Naive B cell (primary cell): Measurements from ENCODE around the gene SIX3. TPM values are rescaled to one million over a fixed set of nuclear protein-coding genes. Genes with fewer than 3 reads are reported as not detected.

Experiments
- ATAC-seq, 2 donors: fragments of 150-1000 bp; cut with Tn5 transposase; 2 replicates each; pipeline ENCODE4 v1.10.0; 2021; ENCODE audit warnings: low read depth in 2 of 2, mild to moderate bottlenecking in 2 of 2, moderate library complexity in 2 of 2
- DNase-seq: peaks from one replicate; pipeline ENCODE4 v3.0.0; 2022
- H3K27ac Mint-ChIP-seq, 6 donors: one replicate each; pipeline ENCODE4 v1.8.0; 2020 to 2022; ENCODE audit warnings: mild to moderate bottlenecking in 6 of 6, mixed read lengths in 6 of 6, moderate library complexity in 5 of 6, inconsistent platforms in 2 of 6
- H3K27me3 Mint-ChIP-seq, 3 donors: one replicate each; pipeline ENCODE4 v1.8.0; 2021 to 2022; ENCODE audit warnings: mixed read lengths in 3 of 3, mild to moderate bottlenecking in 1 of 3
- H3K36me3 Mint-ChIP-seq, 2 donors: one replicate each; pipeline ENCODE4 v1.8.0; 2020 to 2022; ENCODE audit warnings: mixed read lengths in 2 of 2, inconsistent platforms in 1 of 2, mild to moderate bottlenecking in 1 of 2
- H3K4me1 Mint-ChIP-seq, 3 donors: one replicate each; pipeline ENCODE4 v1.8.0; 2020 to 2022; ENCODE audit warnings: mixed read lengths in 3 of 3, inconsistent platforms in 1 of 3, mild to moderate bottlenecking in 1 of 3, moderate library complexity in 1 of 3
- H3K4me3 Mint-ChIP-seq, 8 donors: one replicate each; pipeline ENCODE4 v1.8.0; 2020 to 2022; ENCODE audit warnings: mild to moderate bottlenecking in 8 of 8, mixed read lengths in 8 of 8, moderate library complexity in 8 of 8, inconsistent platforms in 2 of 8
- H3K9me3 Mint-ChIP-seq, 7 donors: one replicate each; pipeline ENCODE4 v1.8.0; 2020 to 2022; ENCODE audit warnings: mixed read lengths in 7 of 7, mild to moderate bottlenecking in 5 of 7, inconsistent platforms in 2 of 7, moderate library complexity in 1 of 7
- polyA plus RNA-seq, 6 donors: library from polyadenylated mRNA; unstranded; fragments of 300-500 nt; fragmentation: Illumina TruSeq; gene quantifications; one replicate each; pipeline ENCODE4 v1.2.3, GENCODE V29; 2021; ENCODE audit warnings: low read depth in 6 of 6

SIX3 gene
- polyA plus RNA-seq, 6 donors from 2014 or later: not detected

GRCh38 chr2:44922776-44923175 lies 18.7 kb upstream of the SIX3 start:
- Mint-ChIP-seq H3K27me3 (peaks cover 94 to 96% (median 94%) of the 10 kb centered on the region in 3 donors), H3K4me3 (no peak overlapping the region), H3K4me1 (peaks cover 0 to 2% (median 0%) of the 10 kb centered on the region in 3 donors), H3K36me3 (peaks cover 0 to 10% of the 10 kb centered on the region in 2 donors), H3K9me3 (peaks cover 0 to 3% (median 0%) of the 10 kb centered on the region in 7 donors), H3K27ac (no peak overlapping the region)
- no peak for ATAC-seq
- no peak for DNase-seq

DNA sequence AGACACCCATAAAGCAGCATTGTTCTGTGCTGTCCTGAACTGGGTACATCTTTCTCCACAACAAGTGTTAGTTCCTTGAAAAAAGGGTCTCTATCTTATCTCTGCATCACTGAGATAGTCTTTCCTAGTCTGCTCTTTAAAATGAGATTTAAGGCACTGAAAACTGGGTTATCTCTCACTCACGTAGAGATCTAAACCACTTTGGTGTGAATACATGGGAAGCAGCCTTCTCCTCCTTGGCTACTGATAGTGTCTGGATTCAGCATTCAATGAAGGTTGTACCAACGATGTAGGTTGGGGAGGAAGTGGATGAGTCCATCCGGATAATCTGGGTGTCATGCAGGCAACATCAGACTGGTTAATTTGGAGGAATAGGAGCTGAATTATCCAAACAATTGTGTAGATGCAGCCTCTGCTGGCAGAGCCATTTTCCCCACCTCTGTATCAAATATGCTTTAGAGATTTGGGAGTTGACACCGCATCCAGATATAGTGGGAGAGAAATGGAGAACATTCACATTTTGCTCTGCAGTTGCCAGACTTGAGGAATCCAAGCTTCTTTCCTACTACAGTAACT lies 15.9 kb upstream of the SIX3 start:
- Mint-ChIP-seq H3K4me1 (peaks cover 11 to 19% (median 15%) of the 10 kb centered on the region in 3 donors), H3K9me3 (peaks cover 0 to 8% (median 2%) of the 10 kb centered on the region in 7 donors), H3K27me3 (peaks cover 83 to 88% (median 84%) of the 10 kb centered on the region in 3 donors), H3K36me3 (no peaks in the 10 kb centered on the region), H3K4me3 (peak overlapping the region in 1 of 8 donors; percentile 3), H3K27ac (no peak overlapping the region)
- ATAC-seq (no peak), DNase-seq (no peak)

GRCh38 chr2:44926957-44927356 lies 14.5 kb upstream of the SIX3 start:
- DNase-seq (no peak), ATAC-seq (no peak)
- Mint-ChIP-seq H3K36me3 (no peaks in the 10 kb centered on the region), H3K9me3 (peaks cover 0 to 17% (median 6%) of the 10 kb centered on the region in 7 donors), H3K27me3 (peaks cover 81 to 88% (median 84%) of the 10 kb centered on the region in 3 donors), H3K4me1 (peaks cover 17 to 31% (median 18%) of the 10 kb centered on the region in 3 donors), H3K4me3 (peak overlapping the region in 1 of 8 donors; percentile 38), H3K27ac (no peak overlapping the region)

- H3K27me3 Mint-ChIP-seq: peaks cover 83 to 87% (median 84%) of the 10 kb centered on the region in 3 donors
- peak overlapping the region in 3 of 6 donors; percentile 28 to 60 (median 53) for H3K27ac Mint-ChIP-seq
- ATAC-seq: no peak
- DNase-seq: no peak
- H3K4me3 Mint-ChIP-seq: peak overlapping the region in 7 of 8 donors; percentile 12 to 85 (median 63)
- H3K36me3 Mint-ChIP-seq: peaks cover 0 to 7% of the 10 kb centered on the region in 2 donors
- peaks cover 0 to 21% (median 7%) of the 10 kb centered on the region in 7 donors for H3K9me3 Mint-ChIP-seq
- peaks cover 24 to 41% (median 25%) of the 10 kb centered on the region in 3 donors for H3K4me1 Mint-ChIP-seq
These were observed 13.5 kb upstream of the SIX3 start for GRCh38 chr2:44927985-44928482.

DNA sequence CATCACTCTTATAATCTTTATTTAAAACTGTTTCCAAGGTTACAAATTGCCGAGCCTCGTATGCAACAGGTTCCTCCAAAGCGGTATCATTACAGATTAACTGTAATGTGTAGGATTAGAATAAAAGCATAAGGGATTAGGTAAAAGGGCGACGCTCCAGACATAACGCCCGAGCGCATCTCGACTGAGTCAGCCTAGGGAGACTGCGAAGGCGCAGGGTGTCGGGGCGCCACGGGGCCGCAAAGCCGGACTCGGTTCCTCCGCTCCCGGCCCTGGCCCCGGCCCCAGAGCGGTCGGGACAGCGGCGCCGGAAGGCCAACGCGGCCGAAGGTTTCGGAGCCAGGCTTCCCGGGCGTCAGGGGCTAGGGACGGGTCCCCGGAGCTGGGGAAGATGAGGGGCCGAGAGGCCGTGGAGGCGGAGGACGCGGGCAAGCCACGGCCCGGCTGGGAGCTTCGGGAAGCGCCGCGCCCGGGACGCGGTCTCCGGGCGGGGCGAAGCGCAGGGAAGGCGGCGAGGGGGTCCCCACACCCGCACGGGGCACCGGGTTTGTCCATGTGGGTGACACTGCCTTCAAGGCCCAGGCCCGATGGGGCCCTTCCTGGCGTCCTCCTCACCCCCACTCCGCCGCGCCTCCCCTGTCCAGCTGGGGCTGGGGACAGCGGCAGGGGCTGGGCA lies 12.9 kb upstream of the SIX3 start:
- ATAC-seq (no peak), DNase-seq (no peak)
- peaks cover 0 to 21% (median 7%) of the 10 kb centered on the region in 7 donors for H3K9me3 Mint-ChIP-seq
- peak overlapping the region; percentile 9 to 85 (median 61) for H3K4me3 Mint-ChIP-seq
- H3K27ac Mint-ChIP-seq: peak overlapping the region in 4 of 6 donors; percentile 28 to 76 (median 56)
- peaks cover 83 to 85% (median 84%) of the 10 kb centered on the region in 3 donors for H3K27me3 Mint-ChIP-seq
- peaks cover 0 to 7% of the 10 kb centered on the region in 2 donors for H3K36me3 Mint-ChIP-seq
- peaks cover 26 to 47% (median 31%) of the 10 kb centered on the region in 3 donors for H3K4me1 Mint-ChIP-seq

- peaks cover 30 to 52% (median 35%) of the 10 kb centered on the region in 3 donors for H3K4me1 Mint-ChIP-seq
- peaks cover 0 to 7% of the 10 kb centered on the region in 2 donors for H3K36me3 Mint-ChIP-seq
- no peak overlapping the region for H3K27ac Mint-ChIP-seq
- ATAC-seq (peak; percentile 30 to 34), DNase-seq (no peak)
- H3K4me3 Mint-ChIP-seq: peak overlapping the region in 2 of 8 donors; percentile 63 to 77
- H3K27me3 Mint-ChIP-seq: peaks cover 78 to 84% (median 83%) of the 10 kb centered on the region in 3 donors
- H3K9me3 Mint-ChIP-seq: peaks cover 0 to 21% (median 7%) of the 10 kb centered on the region in 7 donors
These were observed 12.3 kb upstream of the SIX3 start for GRCh38 chr2:44929159-44929734.

DNA sequence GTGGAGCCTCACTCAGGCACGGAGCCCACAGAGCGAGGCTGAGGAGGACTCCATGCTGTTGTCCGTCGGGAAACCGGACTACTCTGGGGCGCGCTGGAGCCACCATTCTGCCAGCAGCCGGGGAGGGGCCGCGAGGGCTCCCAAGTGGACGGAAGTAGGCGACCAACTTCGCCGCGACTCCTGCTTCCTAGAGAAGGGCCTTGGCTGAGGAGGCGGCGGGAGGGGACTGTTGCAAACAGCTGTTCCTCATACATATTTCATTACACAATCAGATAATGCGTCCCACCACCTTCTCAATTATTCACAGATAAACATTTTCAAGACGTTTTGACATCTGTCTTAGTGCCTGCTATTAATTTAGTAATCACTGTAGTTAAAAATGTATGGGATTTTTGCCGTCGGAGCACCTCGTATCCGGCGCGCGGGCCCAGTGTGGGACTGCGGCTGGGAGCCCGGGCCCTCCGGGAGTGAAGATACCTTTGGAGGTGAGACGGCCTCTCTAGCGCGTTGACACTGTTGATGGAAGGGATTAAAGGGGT lies 11.7 kb upstream of the SIX3 start:
- DNase-seq (no peak), ATAC-seq (peak; percentile 9 to 11)
- Mint-ChIP-seq H3K9me3 (peaks cover 0 to 21% (median 7%) of the 10 kb centered on the region in 7 donors), H3K4me1 (peaks cover 32 to 54% (median 39%) of the 10 kb centered on the region in 3 donors), H3K27ac (peak overlapping the region in 2 of 6 donors; percentile 24 to 91), H3K36me3 (peaks cover 0 to 7% of the 10 kb centered on the region in 2 donors), H3K27me3 (peaks cover 73 to 84% (median 83%) of the 10 kb centered on the region in 3 donors), H3K4me3 (peak overlapping the region; percentile 63 to 88 (median 78))

- Mint-ChIP-seq H3K36me3 (peaks cover 0 to 7% of the 10 kb centered on the region in 2 donors), H3K9me3 (peaks cover 0 to 21% (median 7%) of the 10 kb centered on the region in 7 donors), H3K4me3 (peak overlapping the region; percentile 63 to 88 (median 78)), H3K27ac (peak overlapping the region in 2 of 6 donors; percentile 24 to 91), H3K4me1 (peaks cover 37 to 59% (median 46%) of the 10 kb centered on the region in 3 donors), H3K27me3 (peaks cover 65 to 84% (median 83%) of the 10 kb centered on the region in 3 donors)
- DNase-seq (no peak), ATAC-seq (peak; percentile 20 to 39)
These were observed 11.0 kb upstream of the SIX3 start for GRCh38 chr2:44930274-44931197.

GRCh38 chr2:44931198-44931780 lies 10.2 kb upstream of the SIX3 start:
- Mint-ChIP-seq H3K4me1 (peaks cover 39 to 66% (median 53%) of the 10 kb centered on the region in 3 donors), H3K4me3 (peak overlapping the region in 4 of 8 donors; percentile 39 to 88 (median 77)), H3K27ac (peak overlapping the region in 1 of 6 donors; percentile 48), H3K9me3 (peaks cover 0 to 21% (median 7%) of the 10 kb centered on the region in 7 donors), H3K27me3 (peaks cover 61 to 84% (median 80%) of the 10 kb centered on the region in 3 donors), H3K36me3 (peaks cover 0 to 7% of the 10 kb centered on the region in 2 donors)
- no peak for DNase-seq
- ATAC-seq: no peak

GRCh38 chr2:44932079-44932478 lies 9.4 kb upstream of the SIX3 start:
- peaks cover 0 to 21% (median 7%) of the 10 kb centered on the region in 7 donors for H3K9me3 Mint-ChIP-seq
- H3K36me3 Mint-ChIP-seq: peaks cover 0 to 7% of the 10 kb centered on the region in 2 donors
- H3K27ac Mint-ChIP-seq: peak overlapping the region in 3 of 6 donors; percentile 4 to 95 (median 60)
- no peak for ATAC-seq
- peaks cover 44 to 72% (median 61%) of the 10 kb centered on the region in 3 donors for H3K4me1 Mint-ChIP-seq
- no peak for DNase-seq
- H3K27me3 Mint-ChIP-seq: peaks cover 62 to 87% (median 83%) of the 10 kb centered on the region in 3 donors
- peak overlapping the region in 4 of 8 donors; percentile 1 to 84 (median 74) for H3K4me3 Mint-ChIP-seq

DNA sequence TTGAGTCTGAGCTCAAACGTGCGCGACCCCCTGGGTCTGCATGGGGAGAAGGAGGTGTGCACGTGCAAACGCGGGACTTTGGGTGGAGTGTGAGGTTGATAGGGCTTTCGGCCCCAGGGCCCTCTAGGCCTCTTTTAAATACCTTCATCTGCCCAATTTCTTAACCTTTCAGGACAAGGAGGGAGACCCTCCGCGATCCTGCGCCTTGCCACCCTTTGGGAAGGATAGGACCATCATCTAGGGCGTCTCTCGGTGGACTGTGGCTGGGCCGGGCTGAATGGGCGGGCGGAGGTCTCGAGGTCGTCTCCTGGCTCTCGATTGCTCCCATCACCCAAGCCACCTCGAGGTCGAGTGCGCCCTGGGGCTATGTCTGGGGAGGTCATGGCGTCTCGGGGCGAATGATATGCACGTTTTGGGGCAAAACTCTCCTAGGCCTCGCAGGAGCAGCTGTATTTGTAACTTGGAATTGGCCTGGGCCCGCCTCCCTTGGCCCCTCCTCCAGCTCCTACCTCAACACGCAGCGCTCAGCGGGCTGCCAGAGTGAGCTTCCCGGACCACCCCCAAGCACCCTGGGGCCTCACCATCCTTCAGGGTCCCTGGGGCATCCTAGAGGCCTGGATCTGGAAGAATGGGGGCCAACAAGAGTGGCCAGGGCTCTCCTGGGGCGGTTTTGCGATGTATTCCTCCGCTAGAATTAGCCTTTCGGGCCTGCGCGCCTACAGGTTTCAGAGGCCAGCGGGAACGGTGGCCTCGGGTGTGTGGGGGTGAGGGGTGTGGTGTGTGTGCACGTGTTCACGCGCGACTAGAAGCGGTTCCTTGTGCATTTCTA lies 8.7 kb upstream of the SIX3 start:
- Mint-ChIP-seq H3K27me3 (peaks cover 60 to 84% (median 81%) of the 10 kb centered on the region in 3 donors), H3K4me3 (peak overlapping the region in 7 of 8 donors; percentile 2 to 84 (median 68)), H3K27ac (peak overlapping the region in 5 of 6 donors; percentile 51 to 95 (median 90)), H3K4me1 (peaks cover 44 to 74% (median 61%) of the 10 kb centered on the region in 3 donors), H3K9me3 (peaks cover 0 to 21% (median 7%) of the 10 kb centered on the region in 7 donors), H3K36me3 (peaks cover 0 to 7% of the 10 kb centered on the region in 2 donors)
- ATAC-seq (no peak), DNase-seq (no peak)
